Smooth muscle cell of the umbilical artery (primary cell): ENCODE measurements around the gene KCNH3. TPM values are rescaled to one million over a fixed set of nuclear protein-coding genes. Genes with fewer than 3 reads are reported as not detected.

ENCODE experiments used
- total RNA-seq: library from RNA; depleted of rRNA; stranded (reverse); fragments of >200 nt; gene quantifications from 2 replicates; pipeline ENCODE4 v1.2.3, GENCODE V29; 2014

The KCNH3 gene, protein sequence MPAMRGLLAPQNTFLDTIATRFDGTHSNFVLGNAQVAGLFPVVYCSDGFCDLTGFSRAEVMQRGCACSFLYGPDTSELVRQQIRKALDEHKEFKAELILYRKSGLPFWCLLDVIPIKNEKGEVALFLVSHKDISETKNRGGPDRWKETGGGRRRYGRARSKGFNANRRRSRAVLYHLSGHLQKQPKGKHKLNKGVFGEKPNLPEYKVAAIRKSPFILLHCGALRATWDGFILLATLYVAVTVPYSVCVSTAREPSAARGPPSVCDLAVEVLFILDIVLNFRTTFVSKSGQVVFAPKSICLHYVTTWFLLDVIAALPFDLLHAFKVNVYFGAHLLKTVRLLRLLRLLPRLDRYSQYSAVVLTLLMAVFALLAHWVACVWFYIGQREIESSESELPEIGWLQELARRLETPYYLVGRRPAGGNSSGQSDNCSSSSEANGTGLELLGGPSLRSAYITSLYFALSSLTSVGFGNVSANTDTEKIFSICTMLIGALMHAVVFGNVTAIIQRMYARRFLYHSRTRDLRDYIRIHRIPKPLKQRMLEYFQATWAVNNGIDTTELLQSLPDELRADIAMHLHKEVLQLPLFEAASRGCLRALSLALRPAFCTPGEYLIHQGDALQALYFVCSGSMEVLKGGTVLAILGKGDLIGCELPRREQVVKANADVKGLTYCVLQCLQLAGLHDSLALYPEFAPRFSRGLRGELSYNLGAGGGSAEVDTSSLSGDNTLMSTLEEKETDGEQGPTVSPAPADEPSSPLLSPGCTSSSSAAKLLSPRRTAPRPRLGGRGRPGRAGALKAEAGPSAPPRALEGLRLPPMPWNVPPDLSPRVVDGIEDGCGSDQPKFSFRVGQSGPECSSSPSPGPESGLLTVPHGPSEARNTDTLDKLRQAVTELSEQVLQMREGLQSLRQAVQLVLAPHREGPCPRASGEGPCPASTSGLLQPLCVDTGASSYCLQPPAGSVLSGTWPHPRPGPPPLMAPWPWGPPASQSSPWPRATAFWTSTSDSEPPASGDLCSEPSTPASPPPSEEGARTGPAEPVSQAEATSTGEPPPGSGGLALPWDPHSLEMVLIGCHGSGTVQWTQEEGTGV
- total RNA-seq: under 0.01 and 0.14 TPM in 2 replicates

DNA sequence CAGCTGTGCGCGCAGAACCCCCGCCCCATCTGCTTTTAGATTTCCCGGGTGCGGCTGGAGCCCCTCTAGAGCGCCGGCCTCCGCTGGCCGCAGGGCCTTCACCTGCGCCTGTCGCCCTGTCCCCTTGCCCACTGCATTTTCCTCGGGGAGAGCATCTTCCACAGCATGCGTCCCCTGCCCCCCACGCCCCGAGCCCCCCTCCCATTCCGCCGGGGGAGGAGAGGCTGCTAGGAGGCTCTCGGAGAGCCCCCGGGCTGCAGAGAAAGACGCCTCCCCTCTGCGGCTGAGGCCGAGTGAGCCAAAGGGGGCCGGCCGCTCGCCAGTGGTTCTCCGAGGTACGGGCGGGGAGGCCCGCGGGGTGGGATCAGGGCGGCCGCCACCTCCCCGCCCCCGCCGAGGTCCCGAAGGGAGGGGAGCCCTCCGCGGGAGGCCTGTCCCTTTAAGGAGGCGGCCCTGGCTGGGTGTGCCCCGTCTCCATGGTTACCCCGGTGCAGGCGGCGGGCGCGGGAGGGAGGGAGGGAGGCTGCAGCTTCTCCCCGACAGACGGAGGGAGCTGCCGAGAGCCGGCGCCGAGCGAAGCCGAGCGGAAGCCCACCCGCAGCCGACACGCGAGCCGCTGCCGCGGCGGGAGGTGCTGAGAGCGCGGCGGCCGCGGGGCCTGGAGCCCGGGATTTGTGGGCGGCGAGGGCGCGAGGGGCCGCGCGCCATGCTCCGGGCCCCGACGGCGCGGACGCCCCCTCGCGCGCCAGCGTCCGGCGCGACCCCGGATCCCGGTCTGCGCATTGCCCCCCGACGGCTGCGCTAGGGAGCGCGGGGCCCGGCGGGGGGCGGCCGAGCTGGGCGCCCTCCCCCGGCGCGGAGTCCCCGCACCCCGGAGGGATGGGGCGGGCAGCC, at the start of gene KCNH3:
Gene KCNH3 (plus strand): TSS at position 521 of the 894 bp plus-strand sequence. CDS start 387 bp downstream, outside the sequence.

GRCh38 chr12:49567611-49568441, 29.0 kb downstream of the KCNH3 start, which contains the start of gene MCRS1:
Gene MCRS1 (minus strand): TSS chr12:49568142. CDS start chr12:49566731, 1,411 bp downstream.

DNA sequence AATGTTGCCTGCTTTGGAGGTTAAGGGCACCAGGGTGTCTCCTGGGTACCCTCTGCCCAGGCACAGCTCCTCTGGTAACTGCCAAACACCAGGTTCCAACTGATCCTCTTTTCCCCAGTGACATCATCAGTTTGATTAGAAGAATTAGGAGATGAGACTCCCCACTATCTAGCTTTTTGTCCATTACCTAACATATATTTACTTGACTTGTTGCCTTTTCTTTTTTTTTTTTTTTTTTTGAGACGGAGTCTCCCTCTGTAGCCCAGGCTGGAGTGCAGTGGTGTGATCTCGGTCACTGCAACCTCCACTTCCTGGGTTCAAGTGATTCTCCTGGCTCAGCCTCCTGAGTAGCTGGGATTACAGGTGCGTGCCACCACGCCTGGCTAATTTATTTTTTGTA, 66.7 kb downstream of the KCNH3 start, which contains the start of gene FAM186B:
Gene FAM186B (minus strand): TSS at position 101 of the 400 bp plus-strand sequence. CDS start 162 bp downstream, outside the sequence.

Other genes starting within 250 kb of the KCNH3 start
- gene PRPH, start 243.9 kb upstream of the KCNH3 start, total RNA-seq: not detected in 2 replicates
- gene TROAP, start 215.8 kb upstream of the KCNH3 start, total RNA-seq: 0.89 and 5.0 TPM in 2 replicates
- 0.14 TPM in 1 of 2 replicates, not detected in the other for gene C1QL4, start 201.8 kb upstream of the KCNH3 start, total RNA-seq
- 0.83 and 1.2 TPM in 2 replicates for gene DNAJC22, start 192.1 kb upstream of the KCNH3 start, total RNA-seq
- gene SPATS2, start 171.6 kb upstream of the KCNH3 start, total RNA-seq: 30.0 and 65.8 TPM in 2 replicates
- 40.1 and 42.7 TPM in 2 replicates for gene MCRS1, start 29.1 kb downstream of the KCNH3 start, total RNA-seq
- under 0.01 and 0.09 TPM in 2 replicates for gene FAM186B, start 66.6 kb downstream of the KCNH3 start, total RNA-seq
- 11.6 and 12.5 TPM in 2 replicates for gene PRPF40B, start 84.5 kb downstream of the KCNH3 start, total RNA-seq
- gene FMNL3, start 168.4 kb downstream of the KCNH3 start, total RNA-seq: 23.8 and 50.0 TPM in 2 replicates
- gene TMBIM6, start 202.5 kb downstream of the KCNH3 start, total RNA-seq: 354 and 370 TPM in 2 replicates